CD4-positive, alpha-beta T cell treated with Interleukin-6 for 4 hours (primary cell): ENCODE data around the gene RASGRP2.

ENCODE experiments used
- DNase-seq: peaks from one replicate; pipeline ENCODE4 v3.0.0-alpha.2; 2020; ENCODE audit warnings: mixed read lengths

RASGRP2 gene

DNA sequence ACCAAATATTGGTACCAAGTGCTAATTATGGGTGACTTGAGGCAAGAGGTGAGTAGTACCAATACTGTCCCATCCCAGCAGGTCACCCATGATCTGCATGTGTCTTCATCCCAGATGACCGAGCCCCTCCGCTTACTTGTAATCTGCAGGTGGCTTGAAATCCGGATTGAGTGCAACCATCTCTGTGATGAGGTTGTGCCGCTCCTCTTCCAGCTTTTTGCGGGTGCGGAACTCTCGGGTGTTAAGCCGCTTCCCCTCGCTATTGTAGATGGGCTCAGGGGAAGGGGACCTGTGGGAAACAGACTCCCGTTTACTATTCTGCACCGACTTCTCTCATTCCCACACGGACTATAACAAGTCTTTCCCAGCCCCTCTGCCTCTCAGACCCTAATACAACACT, 26.2 kb upstream of the RASGRP2 start:
- DNase-seq = no peak

DNA sequence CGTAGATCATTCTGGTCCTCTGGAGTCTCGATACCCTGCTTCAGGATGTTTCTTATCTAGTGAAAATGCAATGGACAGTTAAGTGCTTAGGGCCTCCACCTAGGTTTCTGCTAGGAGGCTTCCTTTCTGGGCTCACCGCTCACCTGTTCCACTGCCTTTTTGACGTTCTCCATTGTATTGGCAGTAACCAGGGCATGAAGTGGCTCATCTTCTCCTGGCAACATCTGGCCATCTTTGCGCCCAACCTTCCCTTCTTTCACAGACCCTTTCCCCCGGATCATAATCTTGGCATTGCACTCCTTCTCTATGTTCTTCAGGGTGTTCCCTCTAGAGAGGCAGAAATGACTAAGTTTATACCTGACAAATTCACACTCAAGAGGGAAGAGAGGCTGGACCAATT, 25.3 kb upstream of the RASGRP2 start:
- DNase-seq = no peak

DNA sequence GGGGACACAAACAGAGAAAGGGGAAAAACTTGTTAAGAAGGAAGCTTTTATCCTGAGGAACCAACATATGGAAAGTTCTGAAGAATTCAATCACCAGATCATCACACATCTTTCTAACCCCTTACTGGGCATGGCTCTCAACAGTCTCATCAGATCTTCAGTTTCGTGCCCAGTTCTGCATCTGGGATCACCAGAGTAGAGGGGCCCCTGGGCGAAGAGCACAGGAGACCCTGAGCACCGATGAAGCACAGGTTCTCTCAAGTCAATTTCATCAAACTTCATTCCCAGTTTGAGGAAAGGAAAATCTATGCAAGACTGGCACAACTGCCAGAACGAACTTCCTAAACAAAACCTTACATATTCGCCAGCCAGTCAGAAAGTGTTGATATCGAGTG, 24.4 kb upstream of the RASGRP2 start:
- DNase-seq = no peak

DNA sequence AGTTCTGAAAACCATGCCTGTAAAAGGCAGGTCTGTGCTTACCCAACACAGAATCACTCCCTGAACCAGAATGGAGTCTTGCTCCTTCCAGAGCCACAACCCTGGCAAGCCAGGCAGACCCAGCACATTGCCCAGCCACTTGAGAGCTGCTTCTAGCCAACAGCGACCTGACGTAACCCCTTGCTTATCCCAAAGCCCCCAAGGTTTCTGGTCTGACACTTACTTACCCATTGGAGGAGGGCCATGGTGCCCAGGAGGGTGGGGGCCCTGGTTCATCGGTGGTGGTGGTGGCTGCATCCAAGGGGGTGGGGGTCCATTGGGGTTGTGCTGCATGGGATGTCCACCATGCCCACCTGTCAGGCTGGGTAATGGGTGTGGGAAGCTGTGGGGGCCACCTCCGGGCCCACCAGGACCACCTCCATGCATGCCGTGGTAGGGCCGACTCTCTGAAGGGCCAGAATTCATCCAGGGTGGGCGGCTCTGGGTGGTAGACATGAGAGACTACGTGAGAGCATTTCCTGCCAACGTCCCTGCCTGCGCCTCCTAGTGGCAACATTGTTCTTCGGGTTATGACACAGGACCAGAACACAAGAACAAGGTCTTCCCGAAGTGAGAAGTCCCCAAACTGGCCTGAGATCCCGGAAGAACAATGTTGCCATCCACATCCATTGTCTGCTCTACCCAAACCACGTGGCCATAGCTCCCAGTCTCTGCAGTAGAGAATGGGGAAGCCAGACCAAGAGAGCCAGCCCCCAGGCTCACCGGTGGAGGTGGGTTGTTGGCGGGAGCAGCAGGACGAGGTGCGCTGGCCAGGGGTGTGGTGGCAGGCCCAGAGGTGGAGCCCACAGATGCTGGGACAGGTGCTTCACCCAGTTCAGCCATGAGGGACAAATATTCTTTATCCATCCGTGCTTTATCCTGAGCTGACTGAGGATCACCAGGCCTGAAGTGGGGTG, 23.7 kb upstream of the RASGRP2 start:
- peak; percentile 90 for DNase-seq

DNA sequence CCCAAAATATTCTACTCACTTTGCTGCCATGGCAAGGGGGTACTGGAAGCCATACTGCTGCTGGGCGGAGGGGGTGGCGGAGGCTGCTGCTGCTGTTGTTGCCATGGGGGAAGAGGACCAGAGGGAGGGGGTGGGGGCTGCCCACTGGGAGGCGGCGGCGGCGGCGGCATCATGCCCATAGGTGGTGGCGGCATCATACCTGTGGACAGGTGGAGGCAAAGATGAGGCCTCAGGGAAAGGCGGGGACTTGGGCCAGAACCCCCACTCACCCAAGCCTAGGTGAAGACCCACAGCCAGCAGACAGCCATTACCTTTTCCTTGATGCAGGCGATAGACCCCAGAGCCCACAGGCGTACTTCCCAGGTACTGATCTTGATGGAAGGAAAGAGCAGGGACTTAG, 22.9 kb upstream of the RASGRP2 start:
- no peak for DNase-seq

DNA sequence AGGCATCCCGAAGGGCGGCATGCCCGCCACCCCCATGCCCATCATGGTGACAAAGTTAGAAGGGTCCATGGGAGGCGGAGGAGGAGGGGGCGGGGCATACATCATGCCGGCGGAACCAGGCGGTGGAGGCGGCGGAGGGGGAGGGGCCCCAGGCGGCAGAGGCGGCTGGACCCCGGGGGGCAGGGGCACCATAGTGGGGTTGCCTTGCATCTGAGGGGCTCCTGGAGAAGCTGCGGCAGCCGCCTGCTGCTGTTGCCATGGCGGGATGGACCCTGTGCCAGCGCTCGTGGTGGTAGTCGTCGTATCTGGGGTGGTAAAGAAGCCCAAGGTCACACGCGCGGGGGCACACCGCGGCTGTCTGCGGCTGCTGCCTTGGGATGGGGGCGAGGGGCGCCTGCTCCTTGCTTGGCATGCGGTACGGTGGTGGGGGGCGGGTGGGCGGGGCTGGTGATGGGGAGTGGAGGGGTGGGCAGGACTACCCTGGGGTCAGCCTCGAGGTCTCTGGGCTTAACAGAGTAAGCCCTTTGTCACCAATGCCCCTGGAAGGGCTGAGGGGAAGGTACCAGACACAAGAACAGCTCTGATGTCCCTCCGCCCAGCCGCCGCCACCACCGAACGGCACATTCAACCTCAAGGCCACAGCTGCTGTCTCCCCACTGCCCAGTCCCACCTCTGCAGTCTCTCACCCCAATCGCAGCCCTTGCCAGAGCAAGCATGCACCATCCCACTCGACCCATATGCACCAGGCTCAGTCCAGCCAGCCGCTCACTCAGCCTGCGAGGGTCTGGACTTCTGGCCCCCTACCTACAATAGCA, 22.1 kb upstream of the RASGRP2 start:
- no peak for DNase-seq

DNA sequence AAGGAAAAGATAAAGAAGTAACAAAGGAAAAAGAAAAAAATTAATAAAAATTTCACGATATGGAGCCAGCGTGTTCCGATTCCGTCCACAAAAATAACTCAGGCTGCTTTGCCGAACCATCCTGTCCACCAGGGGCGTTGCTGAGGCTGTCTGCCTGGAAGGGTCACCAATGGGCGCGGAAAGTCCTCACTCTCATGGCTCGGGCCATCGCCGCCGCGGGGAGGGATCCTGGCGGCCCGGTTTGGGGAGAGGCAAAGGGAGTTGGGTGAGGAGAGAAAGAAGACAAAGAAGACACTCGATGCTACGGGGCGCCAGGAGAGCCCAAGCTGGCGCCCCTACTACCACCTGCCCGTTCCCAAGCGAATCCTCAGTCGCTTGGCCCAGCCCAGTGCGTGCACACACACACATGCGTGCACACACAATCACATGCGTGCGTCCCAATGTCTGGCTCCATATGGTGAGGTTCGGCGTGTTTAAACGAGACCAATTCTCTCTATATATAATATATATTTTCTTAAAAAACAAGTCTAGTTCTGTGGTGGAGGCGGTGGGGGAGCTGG, 21.4 kb upstream of the RASGRP2 start:
- DNase-seq = no peak

DNA sequence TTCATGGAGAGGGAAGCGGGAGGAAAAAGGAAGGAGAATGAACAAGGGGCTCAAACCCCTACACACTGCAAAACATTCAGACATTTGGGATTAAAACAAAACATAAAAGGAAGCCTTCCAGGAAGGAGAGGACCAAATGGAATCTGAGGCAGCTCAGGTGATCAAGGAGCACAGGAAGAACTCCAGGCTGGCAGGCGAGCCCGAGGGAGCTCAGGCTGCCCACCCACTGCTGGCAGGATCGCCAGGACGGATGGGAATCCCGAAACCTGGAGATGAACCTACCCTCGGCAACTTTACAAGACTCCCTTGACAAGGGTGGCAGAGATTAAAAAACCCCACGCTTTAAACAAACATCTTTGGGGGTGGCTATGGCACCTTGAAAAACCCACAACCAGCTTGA, 20.8 kb upstream of the RASGRP2 start:
- no peak for DNase-seq

DNA sequence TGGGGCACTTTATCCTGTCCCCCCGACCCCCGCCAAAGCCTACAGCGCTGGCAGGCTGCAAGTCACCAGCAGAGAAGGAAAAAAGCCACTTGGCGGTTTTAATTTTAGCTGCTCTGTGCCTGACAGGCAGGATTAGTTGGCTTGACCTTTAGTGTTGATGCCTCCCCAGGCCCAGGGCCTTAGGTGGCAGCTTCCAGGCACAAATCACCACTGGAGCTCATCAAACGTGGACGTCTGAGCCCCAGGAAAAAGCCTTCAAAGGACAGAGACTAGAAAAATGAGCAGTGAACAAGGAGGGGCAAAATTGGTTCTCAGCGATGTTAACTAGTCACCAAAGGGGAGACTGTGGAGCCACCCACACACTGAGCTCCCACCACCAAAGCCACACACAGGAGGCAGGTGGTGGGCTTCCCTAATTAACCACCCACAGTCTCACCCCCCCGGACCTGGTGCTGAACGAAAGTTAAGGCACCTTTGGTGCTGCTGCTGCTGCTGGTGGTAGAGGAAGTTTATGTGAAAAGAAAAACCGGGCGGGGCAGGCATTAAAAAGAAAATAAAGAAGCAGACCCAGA, 20.2 kb upstream of the RASGRP2 start:
- peak; percentile 67 for DNase-seq

DNA sequence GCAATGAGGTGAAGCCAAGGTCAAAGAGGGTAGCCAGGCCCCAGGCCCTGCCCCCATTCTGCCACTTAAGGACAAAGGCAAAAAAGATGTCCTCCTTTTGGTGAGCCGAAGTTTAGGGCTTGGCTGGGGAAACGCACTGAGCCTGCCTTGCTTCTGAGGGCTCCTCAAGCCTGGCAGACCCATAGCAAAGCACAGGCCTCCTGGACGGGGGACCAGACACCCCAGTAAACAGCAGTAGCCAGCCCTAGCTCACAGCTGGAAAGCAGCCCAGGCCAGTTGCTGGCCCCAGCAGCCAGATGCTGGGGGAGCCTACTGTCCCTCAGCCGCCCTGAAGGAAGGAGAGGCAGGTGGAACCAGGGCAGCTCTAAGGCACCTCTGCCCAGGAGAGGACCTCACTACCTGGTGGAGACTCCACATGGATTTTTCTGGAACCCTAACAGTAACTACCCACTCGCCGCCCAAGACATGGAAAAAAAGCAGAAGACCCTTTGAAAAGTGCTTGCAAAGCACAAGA, 19.6 kb upstream of the RASGRP2 start:
- DNase-seq = peak; percentile 15

DNA sequence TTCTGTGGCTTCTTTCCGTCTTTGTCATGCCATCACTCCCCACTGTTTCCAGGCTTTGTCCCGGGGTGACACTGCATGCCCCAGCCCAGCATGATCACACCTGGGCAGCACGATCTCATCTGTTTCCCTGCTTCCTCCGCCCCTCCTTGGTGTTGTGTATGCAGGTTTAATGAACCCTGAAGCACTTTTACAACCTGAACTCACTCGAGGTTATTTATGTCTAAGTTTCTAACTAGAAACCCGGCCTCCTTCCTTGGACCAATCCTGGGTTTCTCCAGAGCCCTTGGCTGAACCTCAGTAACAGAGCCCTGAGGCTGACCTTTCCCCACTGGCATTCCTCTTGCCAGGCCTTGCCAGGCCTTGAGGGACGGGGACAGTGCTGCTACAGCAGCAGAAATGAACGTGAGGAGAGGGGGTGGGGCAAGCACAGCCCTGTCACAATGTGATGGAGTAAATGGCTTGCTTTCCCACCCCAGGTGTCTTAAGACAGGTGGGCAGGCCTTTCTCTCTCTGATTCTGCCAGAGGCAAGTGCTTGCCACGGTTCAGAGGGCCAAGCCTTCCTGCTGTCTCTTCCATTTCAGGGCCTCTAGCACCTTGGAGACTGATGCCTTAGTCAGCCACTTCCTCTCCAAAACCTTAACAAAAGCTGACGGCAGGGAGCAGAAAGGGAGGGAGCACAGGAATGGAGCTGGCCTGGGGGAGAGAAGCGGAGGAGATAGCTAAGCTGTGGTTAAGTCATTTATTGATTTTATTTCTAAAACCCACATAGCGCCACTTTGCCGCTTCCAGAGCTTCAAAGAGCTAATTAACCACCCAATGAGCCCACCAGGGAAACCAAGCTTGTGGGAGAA, 19.0 kb upstream of the RASGRP2 start:
- peak; percentile 53 for DNase-seq

DNA sequence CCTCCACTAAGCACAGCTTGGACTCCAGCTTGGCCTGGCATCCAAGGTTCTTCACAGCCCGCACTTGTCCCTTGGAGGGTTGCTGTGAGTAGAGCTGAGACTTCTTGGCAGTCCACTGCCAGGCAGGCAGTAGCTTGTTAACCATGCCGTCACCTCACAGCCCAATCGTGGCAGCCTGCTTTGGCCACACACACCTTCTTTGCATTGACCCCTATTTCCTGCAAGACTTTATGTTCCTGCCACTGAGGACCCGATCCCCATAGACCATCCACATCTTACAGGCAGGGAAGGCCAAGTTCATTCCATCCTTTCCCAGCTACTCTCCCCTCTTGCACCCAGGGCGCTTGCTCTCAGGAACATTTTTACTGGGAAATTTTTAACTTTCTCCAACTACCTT, 18.3 kb upstream of the RASGRP2 start:
- no peak for DNase-seq

DNA sequence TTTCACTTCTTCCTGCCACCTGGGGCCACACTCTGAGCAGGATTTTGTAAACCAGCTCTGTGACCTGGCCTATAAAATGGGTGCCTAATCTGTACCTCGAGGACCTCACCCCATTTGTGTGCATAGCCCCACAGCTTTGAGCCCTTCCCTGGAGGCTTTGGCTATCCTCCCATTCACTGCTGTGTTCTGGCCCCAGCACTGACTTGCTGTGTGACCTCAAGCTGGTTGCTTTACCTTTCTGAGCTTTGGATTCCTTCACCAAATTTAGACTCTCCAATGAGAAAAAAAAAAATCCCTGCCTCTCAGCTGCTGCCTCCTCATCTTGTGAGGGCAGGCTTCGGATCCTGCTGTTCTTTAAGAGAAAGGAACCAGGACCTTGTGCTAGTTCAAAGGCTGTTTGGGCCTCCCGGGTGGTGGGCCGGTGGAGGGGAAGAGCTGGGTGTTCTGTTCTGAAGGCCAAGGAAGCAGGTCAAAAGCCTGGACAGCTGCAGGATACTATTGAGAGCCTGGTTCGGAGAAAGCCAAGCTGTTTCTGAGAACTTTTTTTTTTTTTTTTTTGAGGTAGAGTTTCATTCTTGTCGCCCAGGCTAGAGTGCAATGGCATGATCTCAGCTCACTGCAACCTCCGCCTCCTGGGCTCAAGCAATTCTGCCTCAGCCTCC, 16.9 kb upstream of the RASGRP2 start:
- DNase-seq = peak; percentile 15

DNA sequence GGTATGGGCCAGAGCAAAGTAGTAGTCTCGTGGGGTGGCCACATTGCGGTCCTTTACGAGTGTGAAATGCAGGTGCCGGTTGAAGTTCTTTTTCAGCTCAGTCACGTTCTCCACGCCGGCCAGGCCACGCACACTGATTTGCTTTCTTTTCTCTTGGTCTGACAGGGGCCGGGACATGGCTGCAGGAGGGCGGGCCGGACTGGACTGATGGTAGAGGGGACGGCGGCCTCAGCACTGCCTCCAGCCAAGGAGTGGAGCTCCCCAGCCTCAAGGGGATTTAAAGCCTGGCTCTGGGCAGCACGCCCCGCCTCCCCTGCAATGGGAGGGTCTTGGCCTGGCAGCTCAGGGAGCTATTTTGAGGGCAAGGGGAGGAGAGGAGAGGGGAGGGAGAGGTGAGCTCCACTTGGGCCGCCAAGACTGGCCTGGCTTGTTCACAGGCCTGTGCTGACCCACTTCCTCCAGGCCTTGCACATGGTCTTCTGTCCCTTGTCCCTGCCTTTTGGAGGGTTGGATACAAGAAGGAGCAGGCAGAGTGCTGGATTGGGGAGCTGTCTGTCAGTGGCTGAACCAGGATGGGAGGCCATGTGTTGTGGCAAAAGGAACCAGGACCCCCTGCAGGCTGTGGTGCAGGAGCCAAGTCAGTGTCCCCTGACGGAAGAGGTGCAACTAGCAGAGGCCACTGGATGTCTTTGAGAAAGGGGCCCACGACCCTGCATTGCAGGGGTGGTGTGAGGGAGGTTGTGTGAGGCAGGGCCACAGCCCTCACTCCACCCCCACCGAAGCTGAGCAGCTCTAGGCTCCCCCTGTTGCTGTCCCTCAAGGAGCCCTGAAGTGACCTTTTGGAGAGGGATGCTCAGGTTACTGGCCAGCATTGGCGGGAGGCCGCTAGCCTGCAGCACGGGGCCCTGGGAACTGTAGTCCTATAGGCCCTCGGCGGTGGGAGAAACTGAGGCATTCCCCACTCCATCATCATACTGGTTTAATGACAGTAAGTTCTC, 16.1 kb upstream of the RASGRP2 start, which contains the start of gene PYGM:
Gene PYGM (minus strand): TSS at position 253 of the 998 bp plus-strand sequence. CDS start 76 bp downstream, at position 177.
- no peak for DNase-seq

DNA sequence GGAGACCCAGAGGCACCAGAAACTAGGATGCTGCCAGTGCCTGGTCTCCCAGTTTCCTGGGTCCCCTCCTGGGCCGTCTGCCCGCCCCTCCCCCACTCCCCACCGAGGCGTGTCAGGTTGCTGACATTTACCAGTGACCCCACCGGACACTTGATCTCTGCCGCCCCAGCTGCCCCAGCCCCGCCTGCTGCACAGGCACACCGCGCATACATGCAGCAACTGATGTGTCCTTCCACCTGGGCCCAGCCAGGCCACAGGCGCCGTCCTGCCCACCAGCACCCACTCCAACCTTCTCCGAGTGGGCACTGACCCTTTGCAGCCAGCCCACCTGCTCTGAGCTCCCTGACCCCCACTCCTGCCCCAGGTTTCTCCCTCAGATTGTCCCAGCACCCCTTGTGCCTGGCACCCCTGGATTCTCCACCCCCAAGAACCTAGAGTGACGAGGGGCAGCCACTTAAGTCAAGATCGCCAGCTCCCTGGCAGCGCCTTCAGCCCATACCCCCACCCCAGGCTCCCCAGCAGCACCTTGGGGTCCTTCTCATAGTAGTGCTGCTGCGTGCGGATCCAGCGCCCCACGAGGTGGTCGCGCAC, 15.3 kb upstream of the RASGRP2 start:
- no peak for DNase-seq

DNA sequence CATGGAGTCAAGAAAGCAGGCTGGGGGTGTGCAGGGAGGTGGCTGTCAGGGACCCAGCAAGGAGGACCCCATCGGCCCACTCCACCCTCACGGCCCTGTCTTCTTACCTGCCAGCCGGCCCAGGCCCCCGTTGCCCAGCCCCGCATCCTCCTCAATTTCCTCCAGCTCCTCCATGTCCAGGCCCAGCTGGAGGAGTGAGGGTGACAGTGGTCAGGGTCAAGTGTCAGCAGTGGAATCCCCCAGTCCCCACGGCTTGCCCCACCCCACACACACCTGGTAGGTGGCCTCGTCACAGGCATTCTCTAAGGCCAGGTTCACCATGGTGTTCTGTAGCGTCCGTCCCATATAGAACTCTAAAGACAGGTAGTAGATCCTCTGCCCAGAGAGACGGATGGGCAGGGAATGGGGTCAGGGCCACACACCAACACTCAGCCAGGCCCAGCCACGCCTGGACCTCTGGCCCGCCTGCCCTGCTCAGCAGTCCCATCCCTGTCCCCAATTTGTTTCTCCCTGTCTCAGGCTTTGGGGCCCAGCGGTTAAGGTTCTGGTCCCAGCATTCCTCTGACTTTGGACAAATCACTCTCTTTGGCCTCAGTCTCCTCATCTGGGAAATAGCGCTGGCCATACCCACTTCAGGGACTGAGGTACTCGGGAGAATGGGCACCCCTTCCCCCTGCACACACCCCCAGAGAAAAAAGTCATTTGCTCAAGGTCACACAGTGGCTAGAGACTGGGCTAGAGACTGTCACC, 14.6 kb upstream of the RASGRP2 start:
- no peak for DNase-seq

DNA sequence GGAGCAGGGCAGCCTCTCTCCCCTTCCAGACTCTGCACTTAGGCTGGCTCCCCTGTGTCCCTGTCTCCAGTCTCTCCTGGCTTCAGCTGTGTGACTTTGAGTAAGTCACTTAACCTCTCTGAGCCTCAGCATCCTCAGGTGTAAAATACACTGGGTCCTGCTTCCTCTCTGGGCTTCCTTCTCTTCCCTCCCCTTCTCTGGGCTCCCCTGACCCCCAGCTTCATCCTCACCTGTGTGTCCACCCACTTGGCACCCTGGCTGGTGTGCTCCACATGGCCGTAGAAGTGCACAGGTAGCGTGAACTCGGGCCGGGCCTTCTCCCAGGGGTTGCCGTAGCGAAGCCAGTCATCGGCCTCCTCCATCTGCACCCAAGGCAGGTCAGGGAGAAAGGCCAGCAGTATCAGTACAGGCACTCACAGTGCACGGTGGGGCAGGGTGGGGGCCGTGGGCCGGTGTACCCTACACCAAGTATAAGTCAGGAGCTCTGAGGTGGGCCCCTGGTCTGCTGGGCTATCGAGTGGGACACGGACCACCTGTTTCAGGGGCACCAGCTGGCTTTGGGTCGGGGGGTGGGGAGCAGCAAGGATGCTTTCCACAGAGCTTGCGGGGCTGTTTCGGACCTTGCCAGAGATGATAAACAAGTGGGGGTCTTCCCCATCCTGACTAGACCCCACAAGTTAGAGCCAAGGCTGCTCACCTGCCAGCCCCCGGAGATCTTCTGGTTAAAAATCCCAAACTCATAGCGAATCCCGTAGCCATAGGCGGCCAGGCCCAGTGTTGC, 13.8 kb upstream of the RASGRP2 start:
- no peak for DNase-seq
